Activated CD4-positive, alpha-beta T cell treated with anti-CD3 and anti-CD28 coated beads for 36 hours (primary cell): ENCODE data around the gene HTD2. TPM values are rescaled to one million over a fixed set of nuclear protein-coding genes. Genes with fewer than 3 reads are reported as not detected.
A peak's percentile ranks its signal among the peaks of the same experiment; 100 is the strongest.
"Not testable (repeated sequence)": the region's sequence is repeated elsewhere in the genome, so short reads cannot be mapped to it uniquely, and the experiment has no call there.

Experiments used
- ATAC-seq: fragments of 200-7000 bp; cut with Tn5 transposase; one replicate; pipeline ENCODE4 v1.10.0; 2021; ENCODE audit warnings: mild to moderate bottlenecking, moderate library complexity
- CTCF ChIA-PET: fragments of 350-600 bp; sonication (Branson Sonifier 250); formaldehyde crosslinking; loops from one replicate; lab custom pipeline; 2021; ENCODE audit warnings: antibody characterized with exemption; lab: Charles Lee
- POLR2A ChIA-PET: fragments of 350-600 bp; sonication (Branson Sonifier 250); formaldehyde crosslinking; loops from one replicate; lab custom pipeline; 2021; ENCODE audit warnings: antibody characterized with exemption, inconsistent platforms; lab: Charles Lee
- DNase-seq: peaks from one replicate; pipeline ENCODE4 v3.0.0-alpha.2; 2020
- H3K27ac Mint-ChIP-seq: one replicate; pipeline ENCODE4 v1.8.0; 2021; ENCODE audit warnings: mixed read lengths
- H3K27me3 Mint-ChIP-seq: one replicate; pipeline ENCODE4 v1.8.0; 2021; ENCODE audit warnings: mixed read lengths
- H3K36me3 Mint-ChIP-seq: one replicate; pipeline ENCODE4 v1.8.0; 2021; ENCODE audit warnings: low read depth, mixed read lengths
- H3K4me1 Mint-ChIP-seq: one replicate; pipeline ENCODE4 v1.8.0; 2021; ENCODE audit warnings: mixed read lengths
- H3K4me3 Mint-ChIP-seq: one replicate; pipeline ENCODE4 v1.8.0; 2021; ENCODE audit warnings: mild to moderate bottlenecking, moderate library complexity, mixed read lengths
- H3K9me3 Mint-ChIP-seq: one replicate; pipeline ENCODE4 v1.8.0; 2021; ENCODE audit warnings: low read depth, mixed read lengths
- intact Hi-C, 2 experiments: fragments of 100-400 bp; cut with DNase I in 1 of 2; cut with micrococcal nuclease in 1 of 2; formaldehyde crosslinking; loops; one replicate each; pipeline versions ENCODE4 v1.14.2 to v1.15.1; 2022 to 2024; cut with DNase I, micrococcal nuclease
- total RNA-seq, 2 experiments: library from RNA; stranded (reverse); gene quantifications; one replicate each; pipeline ENCODE4 v1.2.3, GENCODE V29; 2021

Gene HTD2
- 1 to 10 TPM; 2.3 to 7.9 TPM for total RNA-seq

DNA sequence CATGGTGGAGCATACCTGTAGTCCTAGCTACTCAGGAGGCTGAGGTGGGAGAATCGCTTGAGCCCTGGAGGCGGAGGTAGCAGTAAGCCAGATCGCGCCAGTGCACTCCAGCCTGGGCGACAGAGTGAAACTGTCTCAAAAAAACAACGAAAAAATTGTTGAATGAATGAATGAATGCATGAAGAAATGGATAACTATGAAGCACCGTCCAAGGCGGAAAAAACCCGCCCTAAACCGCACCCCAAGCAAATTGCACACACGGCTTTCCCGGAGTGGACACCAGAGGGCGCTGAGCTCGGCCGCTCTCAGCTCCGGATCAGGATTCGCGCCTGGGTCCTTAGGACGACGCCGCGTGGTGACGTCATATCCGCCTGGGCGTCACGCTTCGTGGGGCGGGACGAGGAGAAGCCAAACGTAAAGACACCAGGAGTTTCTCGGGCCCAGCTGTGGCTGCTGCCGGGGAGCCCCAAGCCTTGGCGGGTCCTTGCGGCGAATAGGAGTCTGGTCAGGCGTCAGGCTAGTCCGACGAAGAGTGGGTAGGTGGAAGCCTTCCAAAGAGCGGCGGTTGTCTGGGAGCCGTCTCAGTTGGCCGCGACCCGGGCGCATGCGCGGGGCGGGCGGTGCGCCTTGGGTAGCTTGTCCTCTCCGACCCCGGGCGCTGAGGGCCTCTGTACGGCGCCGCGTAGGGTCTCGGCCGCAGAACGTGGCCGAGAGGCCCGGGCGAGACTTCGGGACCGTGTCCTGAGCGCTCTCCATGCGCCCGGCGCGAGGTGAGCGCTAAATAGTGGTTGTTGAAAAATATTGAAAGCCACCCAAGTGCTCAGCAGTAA lies at the start of gene HTD2, which contains the start of gene RPP14:
TSS of gene HTD2 (plus strand) at position 639 of the 830 bp plus-strand sequence. CDS start 11,094 bp downstream, outside the sequence.
TSS of gene RPP14 (plus strand) at position 364 of the 830 bp plus-strand sequence. CDS start 4,085 bp downstream, outside the sequence.
- Mint-ChIP-seq H3K27ac (peak within 1 kb of the TSS; percentile 97), H3K4me3 (peak within 1 kb of the TSS; percentile 97), H3K9me3 (peaks cover 3% of the 10 kb centered on the region), H3K36me3 (peaks cover 26% of the 10 kb centered on the region), H3K4me1 (peaks cover 30% of the 10 kb centered on the region), H3K27me3 (peaks cover 2% of the 10 kb centered on the region)
- intact Hi-C loops: loop anchor here (1.0 to 5.0 kb wide), 23 partner anchors 18 to 1079 kb away; partner anchors contain the start of genes KCTD6 (in 2 of the 2), ABHD6 (in 1 of the 2), APPL1 (in 1 of the 2) and ARF4 (in 1 of the 2)
- CTCF ChIA-PET: interaction anchor here (0.6 to 5.1 kb wide), 64 partner anchors 8 to 1008 kb away, joined by 3 to 72 read pairs (median 4); partner anchors contain the start of genes ABHD6, KCTD6, PDHB and PXK
- DNase-seq: peak; percentile 99
- POLR2A ChIA-PET: interaction anchor here (0.6 to 1.8 kb wide), 11 partner anchors 18 to 223 kb away, joined by 3 to 5 read pairs (median 4); partner anchors contain the start of gene KCTD6
- peak; percentile 90 for ATAC-seq

DNA sequence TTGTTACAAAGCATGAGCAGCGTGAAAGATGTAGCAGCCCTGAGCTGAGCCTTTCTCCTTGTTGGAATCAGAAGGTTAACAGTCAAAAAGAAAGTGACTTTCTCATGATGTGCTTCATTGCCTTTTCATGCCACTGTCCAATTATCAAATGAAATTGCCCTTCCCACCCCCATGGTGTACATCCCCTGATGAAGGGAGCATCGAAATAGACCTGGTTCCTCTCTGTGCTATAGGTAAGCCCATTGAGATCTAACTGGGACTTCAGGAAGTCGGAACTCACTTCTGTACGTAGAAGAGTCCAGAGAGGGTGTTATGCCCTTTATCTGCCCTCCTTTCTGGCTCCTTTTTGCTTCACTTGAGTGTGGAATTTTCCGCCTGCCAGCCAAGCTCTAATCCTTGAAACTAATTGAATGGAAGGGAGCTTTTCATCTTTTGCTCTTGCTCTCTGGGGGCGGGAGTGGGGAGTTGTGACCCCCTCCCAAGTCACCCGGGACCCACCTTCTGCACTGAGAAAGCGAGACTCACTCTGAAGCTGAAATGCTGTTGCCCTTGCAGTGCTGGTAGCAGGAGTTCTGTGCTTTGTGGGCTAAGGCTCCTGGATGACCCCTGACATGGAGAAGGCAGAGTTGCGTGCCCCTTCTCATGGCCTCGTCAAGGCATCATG lies 47.8 kb upstream of the HTD2 start:
- Mint-ChIP-seq H3K4me1 (no peaks in the 10 kb centered on the region), H3K27ac (no peak overlapping the region), H3K4me3 (no peak overlapping the region), H3K36me3 (peaks cover 9% of the 10 kb centered on the region), H3K27me3 (no peaks in the 10 kb centered on the region), H3K9me3 (no peaks in the 10 kb centered on the region)
- intact Hi-C loops: no loop called here
- no peak for ATAC-seq
- ChIA-PET CTCF (no interaction called here), POLR2A (no interaction called here)
- no peak for DNase-seq

DNA sequence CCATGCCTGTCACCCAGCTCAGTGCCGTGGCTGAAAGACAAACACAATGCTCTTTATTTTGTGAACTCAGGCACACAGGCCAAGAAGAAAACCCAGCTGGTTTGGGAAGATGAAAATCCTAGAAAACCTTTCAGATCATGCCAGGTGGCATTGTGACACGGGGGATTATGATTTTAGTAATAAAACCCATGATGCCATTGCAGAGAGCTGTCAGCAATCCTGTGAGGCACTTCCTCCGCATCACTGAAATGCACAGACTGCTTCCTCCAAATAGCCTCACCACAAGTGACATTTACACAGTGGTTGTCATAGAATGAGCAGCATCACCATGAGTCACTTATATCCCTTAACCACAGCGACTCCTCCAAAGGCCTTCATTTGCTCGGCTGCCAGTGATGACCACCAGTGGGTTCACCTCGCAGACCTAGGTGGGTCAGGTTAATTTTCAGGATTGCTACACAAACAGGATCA lies 46.0 kb upstream of the HTD2 start:
- Mint-ChIP-seq H3K36me3 (peaks cover 9% of the 10 kb centered on the region), H3K27me3 (no peaks in the 10 kb centered on the region), H3K9me3 (no peaks in the 10 kb centered on the region), H3K27ac (no peak overlapping the region), H3K4me1 (no peaks in the 10 kb centered on the region), H3K4me3 (no peak overlapping the region)
- peak; percentile 89 for ATAC-seq
- intact Hi-C loops: no loop called here
- peak; percentile 33 for DNase-seq
- CTCF ChIA-PET: interaction anchor here (0.5 to 1.5 kb wide), 2 partner anchors 43 to 606 kb away, joined by 3 to 4 read pairs; no protein-coding TSS in a partner anchor
- POLR2A ChIA-PET: no interaction called here

DNA sequence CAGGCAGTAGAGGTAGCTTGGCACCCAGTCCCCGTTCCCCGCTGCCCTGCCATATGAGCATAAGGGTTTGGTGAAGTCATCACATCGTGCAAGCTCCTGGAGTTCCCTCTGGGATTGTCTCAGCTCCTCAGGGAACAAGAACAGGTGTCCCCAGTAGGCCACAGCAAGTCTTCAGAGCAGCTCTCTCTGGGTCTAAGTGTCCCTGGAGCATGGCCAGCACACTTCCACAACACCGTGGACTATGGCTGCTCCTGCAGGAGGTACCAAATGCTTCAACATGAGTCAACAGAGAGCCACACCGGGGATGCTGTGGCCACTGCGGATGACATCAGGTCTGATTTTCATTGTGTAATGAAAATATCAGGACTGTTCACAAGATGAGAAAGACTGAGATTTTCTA lies 45.6 kb upstream of the HTD2 start:
- H3K36me3 Mint-ChIP-seq: peaks cover 9% of the 10 kb centered on the region
- ATAC-seq: peak; percentile 51
- peak; percentile 12 for DNase-seq
- H3K27me3 Mint-ChIP-seq: no peaks in the 10 kb centered on the region
- no peak overlapping the region for H3K4me3 Mint-ChIP-seq
- no peaks in the 10 kb centered on the region for H3K4me1 Mint-ChIP-seq
- H3K27ac Mint-ChIP-seq: no peak overlapping the region
- no peaks in the 10 kb centered on the region for H3K9me3 Mint-ChIP-seq
- POLR2A ChIA-PET: no interaction called here
- intact Hi-C loops: no loop called here
- CTCF ChIA-PET: interaction anchor here (0.5 to 1.5 kb wide), 3 partner anchors 9 to 606 kb away, joined by 3 to 4 read pairs (median 3); no protein-coding TSS in a partner anchor

DNA sequence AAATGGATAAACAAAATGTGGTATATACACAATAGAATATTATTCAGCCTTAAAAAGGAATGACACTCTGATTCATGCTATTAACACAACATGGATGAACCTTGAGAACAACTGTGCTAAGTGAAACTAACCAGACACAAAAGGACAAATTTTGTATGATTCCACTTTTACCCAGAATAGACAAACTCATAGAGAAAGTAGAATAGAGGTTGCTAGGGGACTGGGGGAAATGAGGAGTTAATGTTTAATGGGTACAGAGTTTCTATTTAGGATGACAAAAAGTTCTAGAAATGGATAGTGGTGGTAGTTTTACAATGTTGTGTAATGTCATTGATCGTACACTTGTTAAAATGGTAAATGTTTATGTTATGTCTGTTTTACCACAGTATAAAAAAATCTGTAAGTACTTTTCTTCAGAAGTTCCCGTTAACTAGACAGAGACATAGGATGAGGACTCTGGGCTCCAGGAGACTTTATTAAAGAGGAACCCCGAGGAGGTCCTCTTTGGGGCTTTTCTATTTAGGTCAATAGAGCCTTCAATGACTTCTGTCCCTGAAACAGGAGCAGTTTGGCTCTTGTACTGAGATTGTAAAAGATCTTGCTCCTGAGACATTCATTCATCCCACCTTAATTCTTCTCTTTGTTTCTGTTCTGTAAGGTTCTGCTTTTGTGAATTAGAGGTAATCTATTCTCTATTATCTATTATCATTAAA lies 44.2 kb upstream of the HTD2 start:
- no peak overlapping the region for H3K4me3 Mint-ChIP-seq
- no peaks in the 10 kb centered on the region for H3K9me3 Mint-ChIP-seq
- peak; percentile 34 for ATAC-seq
- no peak overlapping the region for H3K27ac Mint-ChIP-seq
- peaks cover 12% of the 10 kb centered on the region for H3K36me3 Mint-ChIP-seq
- DNase-seq: no peak
- intact Hi-C loops: no loop called here
- H3K4me1 Mint-ChIP-seq: no peaks in the 10 kb centered on the region
- no peaks in the 10 kb centered on the region for H3K27me3 Mint-ChIP-seq
- ChIA-PET POLR2A (no interaction called here), CTCF (no interaction called here)

DNA sequence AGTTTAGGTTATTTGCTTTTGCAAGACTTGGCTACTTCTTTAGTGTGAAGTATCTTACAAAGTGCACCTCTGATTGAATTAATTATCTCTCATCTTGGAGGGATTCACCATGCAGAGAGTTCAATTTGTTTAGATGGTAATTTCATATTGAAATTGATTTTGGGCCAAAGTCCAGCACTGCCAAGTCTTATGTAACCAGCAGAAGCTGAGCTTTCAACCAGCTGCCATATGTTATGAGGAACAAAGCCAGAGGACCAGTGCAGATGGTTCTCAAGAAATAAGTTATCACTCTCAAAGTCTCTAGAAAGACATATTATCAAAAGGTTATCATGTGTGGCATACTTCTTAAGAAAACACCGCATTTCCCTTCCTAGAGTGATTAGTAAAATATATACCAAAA lies 39.7 kb upstream of the HTD2 start:
- H3K4me1 Mint-ChIP-seq: no peaks in the 10 kb centered on the region
- ATAC-seq: no peak
- H3K27me3 Mint-ChIP-seq: no peaks in the 10 kb centered on the region
- ChIA-PET POLR2A (interaction anchor here (0.7 kb wide), 1 partner anchor 20 kb away, joined by 3 read pairs; no protein-coding TSS in a partner anchor), CTCF (no interaction called here)
- peaks cover 3% of the 10 kb centered on the region for H3K36me3 Mint-ChIP-seq
- H3K4me3 Mint-ChIP-seq: no peak overlapping the region
- no peaks in the 10 kb centered on the region for H3K9me3 Mint-ChIP-seq
- DNase-seq: no peak
- intact Hi-C loops: no loop called here
- no peak overlapping the region for H3K27ac Mint-ChIP-seq

DNA sequence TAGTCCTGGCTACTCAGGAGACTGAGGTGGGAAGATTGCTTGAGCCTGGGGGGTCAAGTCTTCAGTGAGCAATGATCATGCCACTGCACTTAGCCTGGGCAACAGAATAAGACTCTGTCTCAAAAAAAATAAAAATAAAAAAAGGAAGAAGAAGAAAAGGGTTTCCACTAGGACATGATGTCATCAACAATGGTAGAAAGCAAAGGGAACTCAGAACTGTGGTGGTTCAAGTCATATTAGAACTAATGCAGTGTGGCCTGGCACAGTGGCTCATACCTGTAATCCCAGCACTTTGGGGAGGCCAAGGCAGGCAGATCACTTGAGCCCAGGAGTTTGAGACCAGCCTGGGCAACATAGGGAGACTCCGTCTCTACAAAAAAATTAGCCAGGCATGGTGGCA lies 38.8 kb upstream of the HTD2 start:
- ATAC-seq, H3K27ac Mint-ChIP-seq, H3K9me3 Mint-ChIP-seq, H3K27me3 Mint-ChIP-seq, H3K4me1 Mint-ChIP-seq, POLR2A ChIA-PET, H3K36me3 Mint-ChIP-seq, intact Hi-C loops, H3K4me3 Mint-ChIP-seq, DNase-seq: not testable (repeated sequence)
- CTCF ChIA-PET: interaction anchor here (0.7 kb wide), 1 partner anchor 38 kb away, joined by 3 read pairs; the partner anchor contains the start of genes HTD2 and RPP14

DNA sequence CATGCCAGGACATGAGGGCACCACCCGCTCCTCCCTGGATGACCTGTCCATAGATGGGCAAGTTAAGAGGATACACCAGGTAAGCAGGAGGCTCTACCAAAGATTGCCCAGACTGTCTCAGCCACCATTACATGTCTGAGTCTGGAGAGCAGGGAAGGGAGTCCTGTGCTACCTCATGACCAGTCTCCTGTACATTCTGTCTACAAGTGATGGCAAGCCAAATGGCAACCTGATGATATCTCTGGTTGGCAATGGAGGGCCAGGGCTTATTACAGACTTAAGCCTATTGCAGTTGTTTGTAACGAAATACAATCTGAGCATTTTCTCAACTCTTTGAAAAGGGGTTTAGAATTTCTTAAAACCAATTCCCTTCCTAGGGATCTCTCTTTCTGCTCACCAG lies 37.0 kb upstream of the HTD2 start:
- no peaks in the 10 kb centered on the region for H3K27me3 Mint-ChIP-seq
- no peak overlapping the region for H3K4me3 Mint-ChIP-seq
- no peak overlapping the region for H3K27ac Mint-ChIP-seq
- H3K36me3 Mint-ChIP-seq: peaks cover 9% of the 10 kb centered on the region
- peaks cover 11% of the 10 kb centered on the region for H3K4me1 Mint-ChIP-seq
- CTCF ChIA-PET: interaction anchor here (1.1 kb wide), 1 partner anchor 8 kb away, joined by 3 read pairs; no protein-coding TSS in a partner anchor
- POLR2A ChIA-PET: no interaction called here
- H3K9me3 Mint-ChIP-seq: no peaks in the 10 kb centered on the region
- intact Hi-C loops: no loop called here
- DNase-seq (no peak), ATAC-seq (no peak)

DNA sequence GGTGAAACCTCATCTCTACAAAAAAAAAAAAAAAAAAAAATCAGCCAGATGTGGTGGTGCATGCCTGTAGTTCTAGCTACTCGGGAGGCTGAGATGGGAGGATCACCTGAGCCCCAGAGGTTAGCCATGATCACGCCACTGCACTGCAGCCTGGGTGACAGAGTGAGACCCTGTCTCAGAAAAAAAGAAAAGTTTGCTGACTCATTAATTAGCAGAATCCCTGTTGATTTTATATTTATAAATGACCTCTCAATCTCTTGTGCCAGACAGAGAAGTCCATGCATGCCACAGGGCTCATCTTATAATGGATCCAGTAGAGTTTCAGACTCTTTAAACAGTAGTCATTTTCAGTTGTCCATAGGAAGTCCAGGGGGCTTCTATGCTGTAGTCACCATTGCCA lies 35.8 kb upstream of the HTD2 start:
- Mint-ChIP-seq H3K4me1 (peaks cover 11% of the 10 kb centered on the region), H3K4me3 (no peak overlapping the region), H3K27ac (no peak overlapping the region), H3K27me3 (no peaks in the 10 kb centered on the region), H3K36me3 (peaks cover 12% of the 10 kb centered on the region), H3K9me3 (no peaks in the 10 kb centered on the region)
- CTCF ChIA-PET: interaction anchor here (1.0 to 2.4 kb wide), 3 partner anchors 9 to 93 kb away, joined by 3 to 11 read pairs (median 4); partner anchors contain the start of genes HTD2 and RPP14
- intact Hi-C loops: no loop called here
- ATAC-seq (no peak), DNase-seq (no peak)
- POLR2A ChIA-PET: no interaction called here

DNA sequence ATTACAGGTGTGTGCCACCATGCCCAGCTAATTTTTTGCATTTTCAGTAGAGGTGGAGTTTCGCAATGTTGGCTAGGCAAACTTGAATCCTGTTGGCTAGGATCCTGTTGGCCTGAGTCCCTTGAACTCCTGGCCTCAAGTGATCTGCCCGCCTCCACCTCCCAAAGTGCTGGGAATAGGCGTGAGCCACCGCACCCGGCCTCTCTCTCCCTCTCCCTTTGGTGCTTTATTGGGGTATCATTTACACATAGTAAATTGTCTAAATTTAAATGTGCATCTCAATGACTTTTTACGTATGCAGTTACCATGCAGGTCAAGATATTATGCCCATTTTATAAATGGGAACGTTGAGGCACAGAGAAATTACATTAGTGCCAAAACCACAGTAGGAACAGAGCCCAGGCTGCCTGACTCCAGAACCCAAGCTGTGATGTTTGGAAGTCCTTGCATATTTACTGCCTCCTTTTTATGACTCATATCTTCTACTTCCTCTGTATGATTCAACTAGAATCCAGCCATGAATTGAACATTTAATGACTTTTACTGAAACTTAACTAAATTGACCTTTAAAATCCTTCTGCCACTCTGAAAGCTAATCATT lies 34.3 kb upstream of the HTD2 start:
- DNase-seq (peak; percentile 25), ATAC-seq (peak; percentile 80)
- Mint-ChIP-seq H3K27me3 (no peaks in the 10 kb centered on the region), H3K4me3 (no peak overlapping the region), H3K9me3 (peaks cover 1% of the 10 kb centered on the region), H3K27ac (peak overlapping the region; percentile 24), H3K4me1 (peaks cover 11% of the 10 kb centered on the region), H3K36me3 (peaks cover 20% of the 10 kb centered on the region)
- POLR2A ChIA-PET: no interaction called here
- CTCF ChIA-PET: interaction anchor here (0.8 to 2.4 kb wide), 5 partner anchors 8 to 86 kb away, joined by 3 to 11 read pairs (median 5); partner anchors contain the start of genes HTD2 and RPP14
- intact Hi-C loops: no loop called here
